Measurements from ENCODE around the gene DBP.

- TF ChIP-seq EZH2phosphoT487 (IDR thresholded peaks at IDR 0.05; ENCODE audit: insufficient read depth, low read depth) (no peak), EZH2 (IDR thresholded peaks at IDR 0.05; ENCODE audit: insufficient read depth, poor library complexity, severe bottlenecking) (no peak)
Observed at GRCh38 chr19:48611872-48612271, 25.3 kb downstream of the DBP start.

Data from GM23248 (cell line).